NCI-H82 (cell line): ENCODE data around the gene PRR3.

Experiments used
- DNase-seq: peaks from one replicate; lab custom pipeline; 2025; lab: John Stamatoyannopoulos, UW

PRR3 gene

DNA sequence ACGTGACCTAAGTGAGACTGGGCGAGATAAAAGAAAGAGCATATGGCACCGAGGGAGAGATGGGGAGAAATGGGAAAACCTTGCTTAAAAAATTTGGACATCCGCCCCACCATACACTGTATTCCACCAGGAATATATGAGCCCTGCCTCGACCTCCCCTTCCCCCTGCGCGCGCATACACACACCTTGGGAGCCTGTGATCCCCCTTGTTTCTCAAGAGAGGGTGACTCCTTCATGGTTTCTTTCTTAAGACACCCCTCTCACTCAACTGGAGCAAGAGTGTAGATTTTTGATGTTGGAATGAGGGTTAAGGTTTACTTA, 14.6 kb downstream of the PRR3 start:
- no peak for DNase-seq

DNA sequence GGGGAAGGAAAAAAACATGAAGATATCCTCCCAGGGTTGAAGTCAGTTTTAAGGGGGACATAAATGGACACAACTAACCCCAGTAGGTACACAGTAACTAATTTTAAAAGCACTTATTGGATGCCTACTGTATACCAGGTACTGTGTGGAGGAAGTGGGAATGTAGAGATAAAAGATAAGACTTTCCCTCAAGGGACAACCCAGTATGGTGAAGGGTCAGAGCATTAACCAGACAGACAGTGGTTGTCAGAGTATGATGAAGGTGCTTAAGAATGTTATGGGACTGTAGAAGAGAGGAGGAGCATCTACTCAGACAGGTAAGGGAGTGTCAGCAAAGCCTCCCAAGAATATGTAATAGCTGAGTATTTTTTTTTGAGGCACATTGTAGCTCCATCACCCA, 15.1 kb downstream of the PRR3 start:
- DNase-seq: no peak

DNA sequence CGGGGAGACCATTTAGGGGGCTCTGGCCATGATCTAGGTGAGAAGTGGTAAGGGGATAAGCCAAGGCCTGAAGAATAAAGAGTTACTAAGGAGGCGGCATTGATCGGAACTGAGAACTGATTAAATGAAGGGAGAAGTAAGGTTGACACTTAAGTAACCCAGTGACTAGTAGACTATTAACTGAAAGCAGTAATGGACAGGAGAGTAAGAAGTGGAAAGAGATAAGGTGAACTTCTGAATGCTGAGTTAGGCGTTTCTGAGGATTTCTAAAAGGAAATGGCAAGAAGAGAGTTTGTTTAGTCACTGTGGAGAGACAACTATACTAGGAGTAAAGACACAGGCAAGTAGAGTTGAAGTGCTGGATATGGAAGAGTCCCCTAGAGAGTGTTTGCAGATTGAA, 16.0 kb downstream of the PRR3 start:
- no peak for DNase-seq

DNA sequence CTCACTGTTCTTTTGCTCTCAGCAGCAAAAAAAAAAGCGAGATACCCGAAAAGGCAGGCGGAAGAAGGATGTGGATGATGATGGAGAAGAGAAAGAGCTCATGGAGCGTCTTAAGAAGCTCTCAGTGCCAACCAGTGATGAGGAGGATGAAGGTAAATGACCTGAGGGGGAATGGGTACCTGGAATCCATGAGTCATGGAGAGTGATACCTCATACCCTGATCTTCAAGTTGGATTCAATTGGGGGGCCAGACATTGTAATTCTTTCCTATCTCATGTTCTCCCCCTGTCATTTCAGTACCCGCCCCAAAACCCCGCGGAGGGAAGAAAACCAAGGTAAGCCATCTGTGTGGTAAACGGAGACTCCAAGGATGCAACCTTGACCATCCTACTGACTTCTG, 21.0 kb downstream of the PRR3 start:
- DNase-seq: no peak

DNA sequence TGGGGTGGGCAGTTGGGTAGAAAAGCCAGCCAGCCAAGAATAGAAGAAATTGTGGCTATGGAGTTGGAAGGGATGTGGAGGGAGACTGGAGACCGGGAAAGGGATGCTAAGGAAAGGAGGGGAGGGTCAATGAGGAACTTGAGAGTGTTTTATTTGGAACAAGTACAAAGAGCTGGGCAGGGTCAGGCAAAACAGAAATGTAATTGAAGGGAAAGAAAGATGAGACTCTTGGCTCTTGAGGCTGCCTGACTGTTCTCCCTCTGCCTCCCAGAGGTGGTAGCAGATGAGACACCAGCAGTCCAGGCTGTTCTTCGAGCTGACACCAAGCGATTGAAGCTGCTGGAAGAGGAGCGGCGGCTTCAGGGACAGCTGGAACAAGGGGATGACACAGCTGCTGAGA, 26.8 kb downstream of the PRR3 start:
- no peak for DNase-seq

DNA sequence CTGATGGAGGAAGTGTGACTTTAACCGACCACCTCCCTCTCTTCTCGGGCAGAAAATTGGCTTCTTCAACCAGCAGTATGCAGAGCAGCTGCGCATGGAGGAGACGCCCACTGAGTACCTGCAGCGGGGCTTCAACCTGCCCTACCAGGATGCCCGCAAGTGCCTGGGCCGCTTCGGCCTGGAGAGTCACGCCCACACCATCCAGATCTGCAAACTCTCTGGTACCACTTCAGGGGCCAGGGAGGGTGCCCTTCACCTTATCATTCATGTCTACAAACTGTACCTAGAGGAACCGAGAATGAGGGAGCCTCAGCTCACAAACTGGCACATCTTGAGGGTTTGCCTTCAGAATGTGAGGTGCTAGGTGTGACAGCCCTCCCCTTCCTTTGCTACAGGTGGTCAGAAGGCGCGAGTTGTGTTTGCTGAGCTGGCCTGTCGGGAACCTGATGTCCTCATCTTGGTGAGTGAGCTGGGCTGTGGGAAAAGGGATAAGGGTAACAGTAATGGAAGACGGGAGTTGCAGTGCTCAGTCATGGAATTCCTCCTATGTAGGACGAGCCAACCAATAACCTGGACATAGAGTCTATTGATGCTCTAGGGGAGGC, 32.8 kb downstream of the PRR3 start:
- no peak for DNase-seq

DNA sequence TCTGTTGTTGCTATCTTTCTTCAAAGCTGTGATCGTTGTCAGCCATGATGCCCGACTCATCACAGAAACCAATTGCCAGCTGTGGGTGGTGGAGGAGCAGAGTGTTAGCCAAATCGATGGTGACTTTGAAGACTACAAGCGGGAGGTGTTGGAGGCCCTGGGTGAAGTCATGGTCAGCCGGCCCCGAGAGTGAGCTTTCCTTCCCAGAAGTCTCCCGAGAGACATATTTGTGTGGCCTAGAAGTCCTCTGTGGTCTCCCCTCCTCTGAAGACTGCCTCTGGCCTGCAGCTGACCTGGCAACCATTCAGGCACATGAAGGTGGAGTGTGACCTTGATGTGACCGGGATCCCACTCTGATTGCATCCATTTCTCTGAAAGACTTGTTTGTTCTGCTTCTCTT, 33.4 kb downstream of the PRR3 start:
- DNase-seq: no peak

DNA sequence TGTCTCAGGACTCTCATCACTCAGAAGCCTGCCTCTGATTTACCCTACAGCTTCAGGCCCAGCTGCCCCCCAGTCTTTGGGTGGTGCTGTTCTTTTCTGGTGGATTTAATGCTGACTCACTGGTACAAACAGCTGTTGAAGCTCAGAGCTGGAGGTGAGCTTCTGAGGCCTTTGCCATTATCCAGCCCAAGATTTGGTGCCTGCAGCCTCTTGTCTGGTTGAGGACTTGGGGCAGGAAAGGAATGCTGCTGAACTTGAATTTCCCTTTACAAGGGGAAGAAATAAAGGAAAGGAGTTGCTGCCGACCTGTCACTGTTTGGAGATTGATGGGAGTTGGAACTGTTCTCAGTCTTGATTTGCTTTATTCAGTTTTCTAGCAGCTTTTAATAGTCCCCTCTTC, 33.9 kb downstream of the PRR3 start:
- no peak for DNase-seq

DNA sequence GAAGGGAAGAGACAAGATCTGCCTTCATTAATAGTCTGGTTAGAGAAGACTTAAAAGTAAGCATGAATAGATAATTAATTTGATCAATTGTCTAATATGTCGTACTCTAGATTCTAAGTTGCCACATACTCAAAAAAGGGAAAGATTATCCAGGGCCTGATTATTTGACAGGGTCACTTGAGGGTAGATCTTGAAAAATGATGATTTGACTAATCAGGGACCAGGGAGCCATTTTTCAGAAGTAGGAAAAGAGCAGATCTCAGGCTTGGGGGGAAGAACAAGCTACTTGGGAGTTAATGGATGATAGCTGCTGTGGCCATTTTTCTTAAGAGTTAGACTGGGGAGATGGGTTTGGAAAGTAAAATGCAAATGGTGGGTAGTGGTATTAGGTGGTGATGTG, 35.2 kb downstream of the PRR3 start:
- no peak for DNase-seq

DNA sequence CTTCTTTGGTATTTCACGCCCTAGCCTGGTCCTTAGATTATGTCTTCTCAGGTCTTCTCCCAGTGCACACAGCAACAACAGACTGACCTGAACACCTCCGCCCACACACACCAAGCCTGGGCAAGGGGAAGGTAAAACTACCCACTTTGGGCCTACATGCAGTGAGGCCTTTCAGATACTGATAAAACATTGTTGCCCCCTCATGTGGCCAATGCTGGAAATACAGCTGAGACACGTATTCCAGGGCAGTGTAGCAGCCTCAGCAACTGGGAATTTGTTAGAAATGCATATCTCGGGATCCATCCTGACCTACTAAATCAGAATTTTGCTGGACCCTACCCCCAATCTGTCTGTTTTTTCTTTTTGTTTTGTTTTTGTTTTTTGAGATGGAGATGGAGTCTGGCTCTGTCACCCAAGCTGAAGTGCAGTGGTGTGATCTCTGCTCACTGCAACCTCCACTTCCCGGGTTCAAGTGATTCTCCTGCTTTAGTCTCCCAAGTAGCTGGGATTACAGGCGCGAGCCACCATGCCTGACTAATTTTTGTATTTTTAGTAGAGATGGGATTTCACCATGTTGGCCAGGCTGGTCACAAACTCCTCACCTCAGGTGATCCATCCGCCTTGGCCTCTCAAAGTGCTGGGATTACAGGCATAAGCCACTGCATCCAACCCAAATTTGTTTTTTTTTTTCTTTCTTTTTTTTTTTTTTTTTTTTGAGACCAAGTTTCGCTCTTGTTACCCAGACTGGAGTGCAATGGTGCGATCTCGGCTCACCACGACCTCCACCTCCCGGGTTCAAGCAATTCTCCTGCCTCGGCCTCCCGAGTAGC, 40.4 kb downstream of the PRR3 start:
- peak; percentile 89 for DNase-seq

DNA sequence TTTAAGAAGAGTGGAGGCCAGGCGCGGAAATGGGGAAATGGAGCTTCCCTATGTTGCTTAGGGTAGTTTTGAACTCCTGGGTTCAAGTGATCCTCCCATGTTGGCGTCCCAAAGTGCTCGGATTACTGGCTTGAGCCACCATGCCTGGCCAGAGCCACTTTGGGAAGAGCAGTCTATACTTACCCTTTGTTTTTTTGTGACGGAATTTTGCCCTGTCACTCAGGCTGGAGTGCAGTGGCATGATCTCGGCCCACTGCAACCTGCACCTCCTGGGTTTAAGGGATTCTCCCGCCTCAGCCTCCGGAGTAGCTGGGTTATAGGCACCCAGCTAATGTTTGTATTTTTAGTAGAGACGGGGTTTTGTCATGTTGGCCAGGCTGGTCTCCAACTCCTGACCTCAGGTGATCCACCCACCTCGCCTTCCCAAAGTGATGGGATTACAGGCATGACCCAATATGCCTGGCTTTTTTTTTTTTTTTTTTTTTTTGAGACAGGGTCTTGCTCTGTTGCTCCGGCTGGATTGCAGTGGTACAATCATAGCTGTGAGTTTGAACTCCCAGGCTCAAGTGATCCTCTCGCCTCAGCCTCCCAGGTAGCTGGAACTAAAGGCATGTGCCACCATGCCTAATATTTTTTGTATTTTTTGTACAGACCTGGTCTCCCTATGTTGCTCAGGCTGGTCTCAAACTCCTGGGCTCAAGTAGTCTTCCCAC, 42.0 kb downstream of the PRR3 start:
- DNase-seq: no peak

DNA sequence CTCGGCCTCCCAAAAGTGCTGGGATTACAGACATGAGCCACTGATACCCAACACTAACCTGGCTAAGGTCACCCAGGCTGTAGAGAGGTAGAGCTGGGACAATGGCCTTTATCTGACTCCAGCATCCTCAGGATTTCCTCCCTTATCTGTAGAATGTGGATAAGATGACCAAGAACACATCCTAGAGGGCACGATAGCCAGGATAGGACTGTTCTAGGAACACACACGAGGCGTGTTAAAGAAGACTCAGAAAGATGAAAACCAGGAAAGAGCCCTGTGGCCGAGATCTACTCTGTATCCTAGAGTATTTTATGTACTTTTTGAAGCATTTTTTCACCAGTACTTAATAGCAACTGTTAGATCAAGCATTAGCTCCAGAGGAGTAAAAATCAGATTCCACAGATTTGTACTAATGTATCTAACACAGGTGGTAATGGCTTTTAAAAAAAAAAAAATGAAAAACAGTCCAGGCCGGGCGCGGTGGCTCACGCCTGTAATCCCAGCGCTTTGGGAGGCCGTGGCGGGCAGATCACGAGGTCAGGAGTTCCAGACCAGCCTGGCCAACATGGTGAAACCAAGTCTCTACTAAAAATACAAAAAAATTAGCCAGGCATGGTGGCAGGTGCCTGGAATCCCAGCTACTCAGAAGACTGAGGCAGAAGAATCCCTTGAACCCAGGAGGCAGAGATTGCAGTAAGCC, 42.7 kb downstream of the PRR3 start:
- no peak for DNase-seq

DNA sequence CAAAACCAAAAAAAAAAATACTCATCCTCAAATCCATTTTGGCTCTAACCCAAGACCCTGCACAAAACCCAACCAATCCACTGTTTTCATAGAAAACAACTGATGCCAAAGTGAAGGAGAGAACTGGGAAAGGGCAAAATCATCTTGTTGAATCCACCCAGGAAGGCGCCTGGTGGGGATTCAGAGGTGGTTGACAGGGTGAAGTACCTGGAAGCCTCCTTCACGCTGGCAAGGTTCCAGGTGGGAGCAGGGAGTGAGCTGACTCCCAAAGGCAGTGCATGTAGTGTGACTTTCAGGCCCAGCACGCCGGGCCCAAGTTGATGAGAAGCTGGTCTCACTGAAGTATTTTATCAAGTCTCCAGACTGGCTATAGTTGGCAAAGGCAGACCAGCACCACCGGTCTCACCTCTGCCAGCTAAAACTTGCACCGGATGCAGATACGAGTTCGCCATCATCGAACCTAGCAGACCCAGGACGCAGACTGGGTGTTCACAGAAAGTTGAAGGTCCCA, 43.4 kb downstream of the PRR3 start:
- DNase-seq: no peak

DNA sequence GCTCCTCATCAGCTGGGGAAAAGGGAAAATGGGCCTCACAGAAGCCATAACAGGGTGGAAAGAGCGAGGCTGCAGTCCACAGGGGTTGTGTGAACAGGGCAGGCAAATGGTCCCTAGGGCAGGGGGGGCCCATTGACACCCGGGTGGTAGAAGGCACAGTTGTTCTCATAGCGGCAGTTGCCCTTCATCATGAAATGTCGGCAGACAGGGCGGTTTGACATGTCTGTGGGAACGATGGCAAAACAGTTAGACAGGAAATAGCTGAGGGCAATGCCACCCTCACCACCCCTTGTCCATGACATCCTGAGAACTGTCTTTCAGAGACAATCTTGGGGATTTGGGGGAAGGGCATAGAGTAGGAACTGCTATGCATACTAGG, 44.3 kb downstream of the PRR3 start:
- DNase-seq: no peak

DNA sequence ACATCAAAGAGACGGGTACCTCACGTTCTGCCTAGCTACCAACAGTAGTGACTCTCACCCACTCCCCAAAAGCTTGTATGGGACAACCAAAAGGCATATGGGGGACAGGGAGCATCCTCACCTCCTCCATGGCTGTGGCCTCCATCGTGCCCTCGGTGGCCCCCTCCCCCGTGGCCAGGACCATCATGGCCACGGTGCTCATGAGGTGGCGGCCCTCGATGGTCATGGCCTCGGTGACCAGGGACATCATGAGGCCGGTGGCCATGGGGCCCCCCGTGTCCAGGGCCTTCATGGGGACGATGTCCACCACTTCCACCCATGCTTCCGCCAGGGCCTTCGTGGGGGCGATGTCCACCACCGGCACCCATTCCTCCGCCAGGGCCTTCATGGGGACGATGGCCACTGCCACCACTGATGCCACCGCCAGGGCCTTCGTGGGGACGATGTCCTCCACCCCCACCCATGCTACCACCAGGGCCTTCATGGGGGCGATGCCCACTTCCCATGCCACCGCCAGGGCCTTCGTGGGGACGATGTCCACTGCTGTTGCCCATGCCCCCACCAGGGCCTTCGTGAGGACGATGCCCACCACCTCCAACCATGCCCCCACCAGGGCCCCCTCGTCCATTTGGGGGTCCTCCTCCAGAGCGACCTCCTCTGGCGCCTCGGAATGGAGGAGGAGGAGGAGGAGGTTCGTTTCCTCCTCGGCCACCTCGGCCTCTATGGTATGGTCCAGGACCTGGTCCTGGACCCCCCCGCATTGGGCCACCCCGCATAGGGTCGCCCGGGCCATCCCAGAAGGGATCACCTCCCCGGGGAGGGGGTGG, 44.9 kb downstream of the PRR3 start:
- no peak for DNase-seq

DNA sequence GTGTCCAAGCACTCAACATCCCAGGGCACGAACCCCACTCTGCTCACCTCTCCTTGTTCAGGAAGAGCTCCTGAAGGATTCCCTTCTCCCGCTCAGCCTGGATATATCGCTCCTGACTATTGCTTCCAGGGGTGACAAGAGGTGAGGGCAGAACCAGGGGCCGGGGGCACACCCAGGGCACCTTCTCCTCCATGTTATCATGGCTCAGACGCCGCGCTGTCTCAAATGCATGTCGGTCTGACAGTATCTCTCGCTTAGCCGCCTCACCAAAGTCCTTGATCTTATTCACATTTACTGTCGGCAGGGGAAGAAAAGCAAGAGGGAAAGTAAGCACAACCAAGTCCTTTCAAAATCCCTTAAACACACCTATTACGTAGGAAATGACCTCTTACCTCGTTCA, 46.9 kb downstream of the PRR3 start:
- no peak for DNase-seq

DNA sequence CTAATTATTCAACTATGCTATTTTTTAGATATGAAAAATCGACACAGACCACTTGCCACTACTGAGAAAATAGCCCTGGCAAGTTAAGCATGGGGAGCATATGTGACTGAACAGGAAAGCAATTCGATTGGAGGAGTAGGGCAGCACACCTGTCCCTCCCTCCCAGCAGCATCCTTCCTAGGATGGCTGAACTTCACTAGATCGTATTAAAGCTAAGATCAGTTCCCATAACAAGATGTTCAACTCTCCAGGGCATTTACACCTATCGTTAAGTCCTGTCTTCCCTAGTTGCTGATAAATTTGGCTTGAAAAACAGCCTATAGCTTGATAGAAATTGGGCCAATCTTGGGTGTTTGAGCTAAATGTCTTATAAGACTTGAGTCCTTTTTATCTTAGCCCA, 53.0 kb downstream of the PRR3 start:
- no peak for DNase-seq

DNA sequence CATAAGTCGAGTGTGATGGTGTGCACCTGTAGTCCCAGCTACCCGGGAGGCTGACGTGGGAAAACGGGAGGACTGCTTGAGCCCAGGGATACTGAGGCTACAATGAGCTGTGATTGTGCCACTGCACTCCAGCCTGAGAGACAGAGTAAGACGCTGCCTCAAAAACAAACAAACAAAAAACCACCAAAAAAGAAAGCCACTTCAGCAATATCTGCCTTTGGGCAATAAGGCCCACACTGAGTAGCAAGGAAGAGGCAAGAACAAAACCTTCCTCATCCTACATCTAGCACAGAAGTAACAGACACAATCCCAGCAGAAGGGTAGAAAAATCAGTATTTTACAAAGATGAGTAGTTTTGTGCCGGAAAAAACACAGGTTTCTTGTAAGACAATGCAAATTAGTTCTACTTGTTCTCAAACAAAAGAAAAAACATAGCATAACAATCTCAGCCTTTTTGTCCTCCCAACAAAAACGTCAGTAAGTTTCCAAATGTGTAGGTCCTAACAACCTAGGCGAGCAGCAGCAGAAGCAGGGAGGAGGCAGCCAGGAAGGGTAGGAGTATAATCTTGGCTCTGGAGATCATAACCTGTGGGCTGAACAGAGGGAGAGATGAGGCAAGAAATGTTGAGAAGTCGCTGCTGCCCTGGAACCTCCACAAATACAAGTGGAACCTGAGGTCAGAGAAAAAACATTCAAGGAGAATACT, 54.2 kb downstream of the PRR3 start:
- DNase-seq: no peak

DNA sequence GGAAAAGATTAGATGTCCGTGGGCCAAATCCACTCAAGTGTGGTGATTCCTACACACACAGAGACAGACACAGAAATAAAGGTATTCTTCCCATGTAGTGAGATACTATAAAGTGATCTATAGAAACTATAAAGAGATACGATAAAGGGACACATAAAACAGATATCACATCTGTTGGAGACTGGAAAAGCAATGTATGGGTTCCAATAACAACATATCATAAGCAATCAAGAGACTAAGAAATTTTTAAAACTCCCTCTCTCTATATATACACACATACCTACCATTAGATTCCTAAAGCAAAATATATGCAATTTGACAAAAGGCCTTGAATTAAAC, 54.7 kb downstream of the PRR3 start:
- DNase-seq: no peak

DNA sequence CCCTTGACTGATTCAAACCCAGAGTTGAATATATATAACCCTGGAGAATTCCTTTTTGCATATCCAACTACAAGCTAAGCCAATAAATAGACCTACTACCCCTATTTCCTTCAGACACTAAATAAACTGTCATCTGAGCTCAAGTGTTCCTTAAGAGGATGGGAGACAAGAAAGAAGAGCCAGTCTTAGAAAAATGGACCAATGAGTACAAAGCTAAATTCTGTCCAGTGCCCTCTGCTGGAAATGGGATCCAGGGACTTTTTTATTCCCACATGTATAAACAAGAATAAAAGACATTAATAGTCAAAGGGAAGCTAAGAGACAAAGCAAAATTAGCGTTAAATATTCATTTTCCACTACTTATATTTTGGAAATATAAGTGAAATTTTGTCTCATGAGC, 55.1 kb downstream of the PRR3 start:
- DNase-seq: peak; percentile 44

DNA sequence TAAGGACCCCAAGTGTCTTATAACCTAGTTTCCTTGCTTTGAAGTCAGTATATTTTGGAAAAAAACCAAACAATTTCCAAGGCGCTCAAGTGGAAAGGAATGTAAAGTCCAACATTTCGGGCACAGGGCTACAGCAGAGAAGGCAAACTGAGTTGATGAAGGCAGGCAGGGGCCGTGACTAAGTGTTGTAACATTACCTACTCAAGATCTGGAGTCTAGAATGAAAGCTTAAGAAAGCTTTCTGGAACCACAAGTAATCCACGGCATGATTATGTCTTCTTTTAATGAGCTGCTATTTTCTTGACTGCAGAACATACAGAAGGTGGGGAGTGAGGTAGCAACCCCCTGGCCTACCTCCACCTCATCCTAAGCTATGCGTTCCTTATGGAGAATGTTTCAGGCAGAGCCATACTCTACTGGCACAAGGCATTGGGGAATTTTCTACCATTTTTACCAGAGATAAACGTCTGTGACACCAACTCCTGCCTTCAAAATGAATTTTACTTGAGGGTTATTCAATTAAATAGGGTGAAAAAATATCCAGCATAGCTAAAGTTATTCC, 55.7 kb downstream of the PRR3 start:
- DNase-seq: peak; percentile 33
